HG03196 (cell line): ENCODE measurements around the gene GSTO1.

Source experiments
- ATAC-seq: cut with Tn5 transposase; IDR thresholded peaks from one replicate; pipeline ENCODE4 v1.9.1; 2021; ENCODE audit not compliant: unreplicated experiment

The GSTO1 gene

GRCh38 chr10:104250371-104250770, 4.3 kb upstream of the GSTO1 start:
- no peak for ATAC-seq

GRCh38 chr10:104251443-104251842, 3.2 kb upstream of the GSTO1 start:
- ATAC-seq = no peak

DNA sequence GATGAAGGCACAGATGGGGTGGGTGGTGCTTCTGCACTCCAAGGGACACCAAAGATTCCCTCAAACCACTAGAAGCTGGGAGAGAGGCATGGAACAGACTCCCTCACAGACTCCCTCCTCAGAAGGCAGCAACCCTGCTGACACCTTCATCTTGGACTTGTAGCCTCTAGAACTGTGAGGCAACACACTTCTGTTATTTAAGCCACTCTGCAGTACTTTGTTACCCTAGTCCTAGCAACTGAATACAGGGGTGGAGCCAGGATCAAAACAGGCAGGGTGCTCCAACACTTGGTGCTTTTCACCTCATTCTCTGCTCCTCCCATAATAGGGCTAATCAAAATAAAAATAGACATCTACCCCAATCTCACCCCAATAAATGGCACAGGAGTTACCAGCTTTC, 2.3 kb upstream of the GSTO1 start:
- no peak for ATAC-seq

DNA sequence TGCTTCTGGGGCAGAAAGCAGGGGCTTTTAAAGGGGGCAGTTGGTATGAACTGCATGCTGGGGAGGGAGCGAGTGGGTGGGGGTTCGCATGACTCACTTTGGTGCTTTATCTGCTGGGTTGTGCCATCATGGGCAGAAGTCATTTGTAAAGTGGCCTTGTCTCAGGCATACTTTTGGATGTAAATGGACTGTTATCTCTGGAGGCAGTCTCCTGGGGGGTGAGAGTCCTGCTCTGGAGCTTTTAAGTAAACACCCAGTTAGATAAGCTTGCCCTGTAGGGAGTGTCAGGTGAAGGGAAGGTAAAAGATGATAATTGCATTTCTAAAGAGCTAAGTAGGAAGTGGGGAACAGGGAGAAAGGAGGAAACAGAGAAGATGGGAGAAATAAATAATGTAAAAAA, 1.6 kb upstream of the GSTO1 start:
- no peak for ATAC-seq

DNA sequence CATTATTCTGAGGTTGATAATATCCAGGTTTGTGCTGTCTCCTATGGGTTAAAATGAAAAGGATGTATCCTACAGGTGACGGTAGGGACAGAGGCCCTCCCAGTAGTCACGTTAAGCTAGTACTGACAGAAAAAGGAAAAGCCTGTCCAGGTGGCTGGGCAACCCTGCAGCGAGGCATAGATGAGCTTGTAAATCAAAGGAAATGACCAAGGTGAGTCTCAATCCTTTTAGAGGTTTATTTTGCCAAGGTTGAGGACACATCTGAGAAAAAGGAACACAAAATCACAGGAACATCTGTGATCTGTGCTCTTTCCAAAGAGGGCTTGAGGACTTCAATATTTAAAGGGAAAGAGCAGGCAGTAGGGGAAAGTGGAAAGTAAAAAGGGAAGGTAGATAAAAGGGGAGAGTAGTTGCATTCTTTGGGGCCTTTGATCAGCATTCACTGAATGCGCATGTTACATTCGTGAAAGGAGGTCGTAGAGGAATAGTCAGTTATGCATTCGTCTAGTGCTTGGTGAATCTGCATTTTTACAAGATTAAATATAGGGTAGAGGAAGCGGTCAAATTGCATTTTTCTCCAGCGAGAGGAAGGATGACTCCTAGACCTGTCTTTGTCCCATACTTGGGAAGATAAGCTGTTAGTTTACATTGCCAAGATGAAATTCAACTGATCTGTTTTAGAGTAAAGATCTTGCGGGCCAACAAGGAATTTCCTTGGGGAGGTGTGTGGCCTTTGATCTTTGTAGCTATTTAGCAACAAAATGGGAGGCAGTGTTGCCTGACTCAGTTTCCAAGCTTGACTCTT, 884 bp upstream of the GSTO1 start:
- ATAC-seq = no peak

DNA sequence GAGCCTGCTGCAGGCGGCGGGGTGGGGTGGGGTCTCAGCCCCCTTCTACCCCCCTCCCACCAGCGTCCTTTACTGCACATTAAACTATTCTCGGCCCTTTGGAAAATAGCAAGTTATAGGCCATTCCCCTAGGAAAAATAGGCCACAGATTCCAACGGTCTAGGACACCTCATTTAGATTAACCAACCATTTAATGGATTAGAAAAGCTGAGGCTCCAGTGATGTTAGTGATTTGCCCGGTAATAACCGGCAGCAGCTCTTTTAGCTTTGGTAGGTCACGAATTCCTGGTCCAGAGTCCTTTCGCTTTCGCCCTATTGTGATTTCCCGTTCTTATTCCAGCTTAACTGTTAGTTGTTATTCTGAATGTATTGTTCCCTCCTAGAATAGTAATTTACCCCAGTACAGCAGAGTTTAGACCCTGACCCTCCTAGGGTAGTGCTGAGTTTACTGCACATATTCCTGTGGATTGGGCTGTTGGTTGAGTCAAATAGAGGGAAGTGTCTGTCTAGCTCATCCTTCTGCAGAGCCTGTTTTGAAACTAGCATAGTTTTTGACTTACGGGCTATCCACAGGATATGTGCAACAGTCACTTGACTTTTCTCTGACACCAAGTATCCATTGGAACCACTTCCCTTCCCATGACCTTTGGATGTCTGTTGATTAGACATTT, 754 bp downstream of the GSTO1 start:
- ATAC-seq = peak; percentile 40

DNA sequence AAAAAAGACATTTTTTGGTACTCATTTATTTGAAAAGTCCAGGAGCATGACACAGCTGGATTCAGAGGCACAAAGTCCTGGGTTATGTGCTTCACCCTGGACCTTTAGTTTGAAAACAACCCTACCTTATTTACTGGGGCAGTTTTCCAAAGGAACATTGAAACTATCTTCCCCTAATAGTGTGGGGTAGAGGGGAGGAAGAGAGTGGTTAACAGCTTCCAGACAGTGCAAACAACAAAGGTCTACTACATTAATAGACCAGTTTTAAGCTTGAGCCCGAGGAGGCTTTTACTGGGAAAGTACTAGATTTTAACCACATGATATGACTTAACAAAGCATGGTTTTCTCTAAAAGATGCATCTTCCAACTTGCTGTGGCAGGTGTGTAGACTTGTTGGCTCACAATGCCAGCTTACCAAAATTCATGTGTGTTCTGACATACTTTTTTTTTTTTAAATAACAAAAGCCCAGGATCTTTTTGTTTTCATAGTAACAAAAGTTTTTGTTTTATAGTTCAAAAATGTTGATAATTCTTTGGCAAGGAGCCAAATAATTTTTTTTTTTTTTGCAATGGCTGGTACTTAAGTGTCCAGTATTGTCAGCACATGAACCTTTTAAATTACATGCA, 1.8 kb downstream of the GSTO1 start:
- ATAC-seq = no peak

DNA sequence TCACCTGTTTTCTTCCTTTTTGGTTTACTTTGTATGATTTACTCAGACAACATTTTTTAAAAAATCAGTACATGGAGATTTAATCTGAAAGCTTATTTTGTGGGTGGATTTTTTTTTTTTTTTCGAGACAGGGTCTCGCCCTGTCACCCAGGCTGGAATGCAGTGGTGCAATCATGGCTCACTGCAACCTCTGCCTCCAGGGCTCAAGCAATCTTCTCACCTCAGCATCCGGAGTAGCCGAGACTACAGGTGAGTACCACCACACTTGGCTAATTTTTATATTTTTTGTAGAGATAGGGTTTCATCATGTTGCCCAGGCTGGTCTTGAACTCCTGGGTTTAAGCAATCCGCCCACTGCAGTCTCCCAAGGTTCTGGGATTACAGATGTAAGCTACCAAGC, 2.5 kb downstream of the GSTO1 start:
- ATAC-seq = no peak

DNA sequence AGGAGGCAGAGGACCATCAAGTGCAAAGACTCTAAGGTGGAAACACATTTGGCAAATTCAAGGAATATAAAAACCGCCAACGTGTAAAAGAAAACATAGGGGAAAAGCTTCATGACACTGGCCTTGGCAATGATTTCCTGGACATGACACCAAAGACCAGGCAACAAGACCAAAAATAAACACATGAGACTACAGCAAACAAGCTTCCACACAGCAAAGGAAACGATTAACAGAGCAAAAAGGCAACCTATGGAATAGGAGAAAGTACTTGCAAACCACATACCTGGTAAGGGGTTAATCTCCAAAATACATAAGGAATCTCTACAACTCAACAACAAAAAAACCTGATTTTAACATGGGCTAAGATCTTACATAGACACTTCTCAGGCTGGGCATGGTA, 3.5 kb downstream of the GSTO1 start:
- no peak for ATAC-seq

DNA sequence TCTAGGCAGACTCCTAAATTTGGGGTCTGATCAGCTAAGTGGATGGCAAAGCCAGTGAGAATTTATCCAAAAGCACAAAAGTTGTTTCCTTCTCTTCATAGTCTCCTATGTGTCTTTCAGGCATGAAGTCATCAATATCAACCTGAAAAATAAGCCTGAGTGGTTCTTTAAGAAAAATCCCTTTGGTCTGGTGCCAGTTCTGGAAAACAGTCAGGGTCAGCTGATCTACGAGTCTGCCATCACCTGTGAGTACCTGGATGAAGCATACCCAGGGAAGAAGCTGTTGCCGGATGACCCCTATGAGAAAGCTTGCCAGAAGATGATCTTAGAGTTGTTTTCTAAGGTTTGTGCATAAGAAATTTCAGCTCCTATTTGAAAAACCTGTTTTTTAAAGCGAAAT, 4.8 kb downstream of the GSTO1 start:
- no peak for ATAC-seq

DNA sequence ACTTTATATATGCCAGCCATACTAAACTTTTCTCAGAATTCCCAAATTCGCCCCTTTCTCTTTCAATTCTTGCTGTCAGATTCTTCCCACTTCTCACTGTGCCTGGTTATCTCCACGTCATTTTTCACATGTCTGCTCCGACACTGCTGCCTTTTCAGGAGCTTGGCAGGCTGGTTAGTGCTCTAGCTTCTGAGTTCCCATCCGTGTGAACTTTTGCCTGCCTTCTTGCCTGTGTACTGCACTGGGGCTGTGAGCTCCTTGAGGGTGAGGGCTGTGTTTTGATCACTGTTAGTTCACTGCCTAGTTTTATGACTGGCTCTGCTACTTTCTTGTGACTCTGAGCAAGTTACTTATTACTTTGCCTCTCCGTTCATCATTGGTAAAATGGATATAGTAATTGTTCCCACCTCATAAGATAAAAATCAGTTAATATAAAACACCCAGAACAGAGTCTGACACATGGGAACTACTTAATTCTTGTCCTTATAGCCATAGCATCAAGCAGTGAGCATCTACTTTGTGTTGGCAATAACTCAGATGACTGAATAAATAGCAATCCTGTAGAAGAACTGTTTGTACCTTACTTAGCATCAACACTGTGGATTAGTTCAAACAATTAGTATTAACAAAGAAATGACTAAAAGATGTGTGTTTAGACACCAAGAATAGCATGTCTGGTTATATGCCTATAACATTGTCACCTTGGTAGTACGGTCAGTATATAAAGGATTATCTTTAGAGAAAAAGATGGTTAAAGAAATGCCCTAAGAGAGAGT, 5.5 kb downstream of the GSTO1 start:
- no peak for ATAC-seq

DNA sequence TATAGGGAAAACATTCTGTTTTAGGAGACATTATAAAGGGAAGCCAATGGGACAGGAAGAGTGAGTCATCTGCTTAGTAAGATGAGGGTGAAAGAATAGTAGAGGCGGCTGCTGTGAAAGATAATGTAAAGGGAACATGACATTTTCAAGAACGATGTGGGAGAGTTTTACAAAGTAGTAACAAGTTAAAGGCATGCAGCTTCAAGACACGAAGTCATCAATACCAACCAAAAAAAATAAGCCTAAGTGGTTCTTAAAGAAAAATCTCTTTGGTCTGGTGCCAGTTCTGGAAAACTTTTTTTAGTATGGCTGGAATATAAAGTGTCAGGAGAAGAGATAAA, 6.1 kb downstream of the GSTO1 start:
- no peak for ATAC-seq

DNA sequence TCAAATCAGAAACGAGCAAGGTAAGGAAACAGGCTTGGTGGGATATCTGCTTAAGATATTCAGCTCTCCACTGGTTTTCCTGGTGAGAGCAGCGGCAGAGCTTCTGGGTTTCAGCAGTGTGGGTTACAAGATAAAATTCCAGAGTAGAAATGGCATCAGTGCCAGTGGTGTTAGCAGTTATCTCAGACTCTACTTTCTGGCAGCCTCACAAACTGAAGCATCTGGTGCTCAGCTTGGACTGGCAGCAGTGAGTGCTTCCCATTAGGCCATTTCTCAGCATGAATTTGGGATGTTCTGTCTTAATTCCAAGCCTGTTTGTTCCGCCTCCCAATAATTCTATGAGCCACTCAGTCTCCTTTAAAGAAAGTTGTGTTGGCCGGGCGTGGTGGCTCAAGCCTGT, 7.4 kb downstream of the GSTO1 start:
- ATAC-seq = no peak

DNA sequence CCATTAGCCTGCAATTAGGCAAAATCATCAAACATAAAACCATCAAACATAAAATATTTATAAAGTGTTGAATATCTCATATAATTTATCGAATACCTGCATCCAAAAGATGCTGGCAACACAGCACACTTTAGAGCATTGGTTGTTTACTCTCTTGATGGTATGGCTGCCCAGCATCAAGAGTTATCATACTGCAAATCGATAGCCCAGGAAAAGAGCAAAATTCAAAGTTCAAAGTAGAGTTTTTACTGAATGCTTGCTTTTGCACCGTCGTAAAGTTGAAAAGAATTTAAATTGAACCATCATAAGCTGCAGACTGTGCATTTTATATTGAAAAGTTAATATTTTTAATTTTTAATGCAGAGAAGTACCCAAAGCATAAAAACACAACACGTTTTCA, 10.1 kb downstream of the GSTO1 start:
- no peak for ATAC-seq

GRCh38 chr10:104267721-104268404, 13.2 kb downstream of the GSTO1 start:
- no peak for ATAC-seq

DNA sequence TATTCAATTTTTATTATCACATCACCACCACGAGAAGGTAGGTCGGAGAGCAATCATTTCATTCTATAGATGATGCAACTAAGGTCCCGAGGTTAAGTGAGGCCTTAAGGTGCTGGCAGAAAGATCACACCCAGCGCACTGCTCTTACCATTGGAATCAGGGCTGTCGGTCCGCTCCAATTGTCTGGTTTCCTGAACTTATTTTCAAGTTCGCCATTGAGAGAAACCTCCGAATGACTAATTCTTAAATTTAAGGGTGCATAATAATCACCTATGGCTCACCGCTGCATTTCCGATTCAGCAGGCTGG, 13.7 kb downstream of the GSTO1 start:
- ATAC-seq = no peak

GRCh38 chr10:104268713-104269645, 14.3 kb downstream of the GSTO1 start, which contains the start of gene GSTO2:
Gene GSTO2 (plus strand): TSS chr10:104269184. CDS start chr10:104274916, 5,732 bp downstream.
- peak; percentile 99 for ATAC-seq

DNA sequence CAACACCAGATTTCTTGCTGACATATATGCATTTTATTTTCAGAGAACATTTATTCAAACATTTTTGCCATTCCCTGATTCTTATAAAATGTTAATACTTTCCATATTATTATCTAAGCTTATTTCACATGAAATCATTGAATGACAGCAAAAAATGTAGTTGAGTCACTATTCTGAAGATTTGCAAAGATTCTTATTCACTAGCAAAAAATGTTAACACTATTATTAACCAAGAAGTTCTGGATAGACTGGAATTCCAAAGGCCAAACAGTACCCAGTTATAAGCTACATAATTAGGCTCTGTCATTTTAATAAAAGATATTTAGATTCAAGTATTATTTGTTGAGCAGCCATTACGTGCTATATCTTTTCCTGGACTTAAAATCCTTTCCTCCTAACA, 18.6 kb downstream of the GSTO1 start:
- no peak for ATAC-seq

DNA sequence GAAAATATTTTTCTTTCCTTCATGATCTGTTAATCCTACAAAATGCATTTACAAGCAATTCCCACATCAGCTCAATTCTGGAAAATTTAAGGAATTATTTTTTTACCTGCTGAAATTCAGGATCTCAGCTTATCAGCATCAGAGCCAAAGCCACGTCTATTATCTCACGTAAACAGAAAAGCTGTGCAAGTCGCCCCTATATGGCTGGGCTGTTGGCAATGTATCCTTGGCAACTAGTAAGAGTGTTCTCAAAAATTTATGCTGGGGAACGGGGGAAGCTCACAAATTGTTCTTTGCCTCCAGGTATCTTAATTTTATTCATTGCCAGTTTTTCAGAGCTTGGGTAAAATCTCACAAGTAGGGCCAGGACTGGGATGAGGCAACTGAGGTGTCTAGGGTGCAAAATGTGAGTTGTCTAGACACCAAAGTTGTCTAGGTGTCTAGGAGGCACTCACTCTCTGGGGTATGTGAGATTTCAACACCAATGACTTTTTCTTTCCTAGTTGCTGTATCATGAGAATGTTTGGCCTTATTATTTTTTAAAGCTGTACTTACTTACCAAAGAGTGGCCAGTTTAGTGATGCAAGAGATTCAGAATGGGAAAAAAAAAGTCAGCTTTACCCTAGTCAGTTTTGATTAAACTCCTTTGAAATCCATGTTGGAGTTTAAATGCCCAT, 19.3 kb downstream of the GSTO1 start:
- no peak for ATAC-seq
